Prostate gland (tissue), 2 donors: ENCODE results near the gene PCDHA1. TPM values are rescaled to one million over a fixed set of nuclear protein-coding genes. Genes with fewer than 3 reads are reported as not detected.
"Not testable (repeated sequence)": the region's sequence is repeated elsewhere in the genome, so short reads cannot be mapped to it uniquely, and the experiment has no call there.

Experiments used
- DNase-seq: peaks from one replicate; pipeline ENCODE4 v3.0.0-alpha.2; 2019; ENCODE audit warnings: low spot score
- H3K27ac ChIP-seq, 2 donors: fragments of 200-600 bp; sonication (generic); 2 replicates each; pipeline ENCODE4 v1.5.1; 2017 to 2019
- H3K27me3 ChIP-seq: fragments of 200-600 bp; sonication (generic); replicated peaks from 2 replicates; pipeline ENCODE4 v1.5.1; 2019; ENCODE audit not compliant: insufficient read depth
- H3K36me3 ChIP-seq, 2 donors: fragments of 200-600 bp; sonication (generic); 1 replicate in 1 of 2; 2 replicates in 1 of 2; pipeline versions ENCODE4 v1.5.1 to v1.8.1; 2017 to 2019
- H3K4me1 ChIP-seq: fragments of 200-600 bp; sonication (generic); replicated peaks from 2 replicates; pipeline ENCODE4 v1.5.1; 2019
- H3K4me3 ChIP-seq, 2 donors: fragments of 200-600 bp; sonication (generic); 2 replicates each; pipeline ENCODE4 v1.5.1; 2017 to 2019
- H3K9me3 ChIP-seq: fragments of 200-600 bp; sonication (generic); 2 replicates; pipeline ENCODE4 v1.5.1; 2017
- CTCF ChIP-seq, 4 experiments: fragments of 200-600 bp in 2 of 4; fragments of 450-650 bp in 2 of 4; sonication (generic) in 2 of 4; IDR thresholded peaks; 1 replicate in 3 of 4; 2 replicates in 1 of 4; pipeline ENCODE4 v1.5.1; 2016 to 2019; ENCODE audit warnings: antibody characterized with exemption in 4 of 4, mild to moderate bottlenecking in 2 of 4, moderate library complexity in 2 of 4
- POLR2A ChIP-seq: fragments of 450-650 bp; IDR thresholded peaks from one replicate; pipeline ENCODE4 v1.6.1; 2016; ENCODE audit warnings: antibody characterized with exemption, mild to moderate bottlenecking
- POLR2AphosphoS5 ChIP-seq: sonication (generic); formaldehyde crosslinking; IDR thresholded peaks from one replicate; pipeline ENCODE4 v1.6.1; 2017; ENCODE audit warnings: antibody characterized with exemption
- WGBS: methylation state at CpG from one replicate; pipeline ENCODE4 v1.1.5; 2018; 5-methylcytosine and 5-hydroxymethylcytosine counted together
- intact Hi-C: fragments of 100-400 bp; cut with DNase I; formaldehyde crosslinking; loops from one replicate; pipeline ENCODE4 v1.14.2; 2022
- total RNA-seq, 2 donors: library from RNA; depleted of rRNA; stranded (reverse); fragments of >200 nt; gene quantifications; one replicate each; pipeline ENCODE4 v1.1.0, GENCODE V29; 2016

The PCDHA1 gene
- total RNA-seq, 2 donors from 2014 or later = 0.85 TPM; not detected in 1

- no peaks in the 10 kb centered on the region for H3K27me3 ChIP-seq
- TF ChIP-seq POLR2A = no peak
- TF ChIP-seq CTCF (IDR thresholded peaks at IDR 0.05) = peak in 1 of 4 experiments; percentile 15
- WGBS = 14% methylated on average over 41 of the region's 41 CpGs
- H3K27ac ChIP-seq = no peak within 1 kb of the TSS
- DNase-seq = no peak
- intact Hi-C loops = no loop called here
- peak within 1 kb of the TSS in 1 of 2 donors; percentile 2 for H3K4me3 ChIP-seq
- H3K36me3 ChIP-seq = no peaks in the 10 kb centered on the region
- no peaks in the 10 kb centered on the region for H3K4me1 ChIP-seq
- H3K9me3 ChIP-seq = no peaks in the 10 kb centered on the region
Observed at GRCh38 chr5:140868721-140869554, 83.0 kb downstream of the PCDHA1 start, which contains the start of gene PCDHA11. Gene PCDHA11, plus strand, starts transcription at chr5:140868957. Its CDS starts 147 bp downstream, at chr5:140869104.

GRCh38 chr5:140869555-140869886 is 83.6 kb downstream of the PCDHA1 start:
- Histone ChIP-seq H3K4me3 (no peak overlapping the region), H3K36me3 (no peaks in the 10 kb centered on the region), H3K9me3 (no peaks in the 10 kb centered on the region), H3K27ac (no peak overlapping the region), H3K4me1 (no peaks in the 10 kb centered on the region), H3K27me3 (no peaks in the 10 kb centered on the region)
- intact Hi-C loops = no loop called here
- WGBS = 47% methylated on average over 5 of the region's 5 CpGs
- no peak for TF ChIP-seq POLR2AphosphoS5
- no peak for TF ChIP-seq POLR2A
- no peak for TF ChIP-seq CTCF (IDR thresholded peaks at IDR 0.05)
- no peak for DNase-seq

GRCh38 chr5:140870221-140871201 is 84.6 kb downstream of the PCDHA1 start:
- WGBS = 44% methylated on average over 92 of the region's 114 CpGs
- intact Hi-C loops = no loop called here
- no peaks in the 10 kb centered on the region for H3K4me1 ChIP-seq
- no peaks in the 10 kb centered on the region for H3K27me3 ChIP-seq
- TF ChIP-seq POLR2A = no peak
- no peak for DNase-seq
- H3K4me3 ChIP-seq = no peak overlapping the region
- H3K36me3 ChIP-seq = no peaks in the 10 kb centered on the region
- no peaks in the 10 kb centered on the region for H3K9me3 ChIP-seq
- H3K27ac ChIP-seq = no peak overlapping the region

DNA sequence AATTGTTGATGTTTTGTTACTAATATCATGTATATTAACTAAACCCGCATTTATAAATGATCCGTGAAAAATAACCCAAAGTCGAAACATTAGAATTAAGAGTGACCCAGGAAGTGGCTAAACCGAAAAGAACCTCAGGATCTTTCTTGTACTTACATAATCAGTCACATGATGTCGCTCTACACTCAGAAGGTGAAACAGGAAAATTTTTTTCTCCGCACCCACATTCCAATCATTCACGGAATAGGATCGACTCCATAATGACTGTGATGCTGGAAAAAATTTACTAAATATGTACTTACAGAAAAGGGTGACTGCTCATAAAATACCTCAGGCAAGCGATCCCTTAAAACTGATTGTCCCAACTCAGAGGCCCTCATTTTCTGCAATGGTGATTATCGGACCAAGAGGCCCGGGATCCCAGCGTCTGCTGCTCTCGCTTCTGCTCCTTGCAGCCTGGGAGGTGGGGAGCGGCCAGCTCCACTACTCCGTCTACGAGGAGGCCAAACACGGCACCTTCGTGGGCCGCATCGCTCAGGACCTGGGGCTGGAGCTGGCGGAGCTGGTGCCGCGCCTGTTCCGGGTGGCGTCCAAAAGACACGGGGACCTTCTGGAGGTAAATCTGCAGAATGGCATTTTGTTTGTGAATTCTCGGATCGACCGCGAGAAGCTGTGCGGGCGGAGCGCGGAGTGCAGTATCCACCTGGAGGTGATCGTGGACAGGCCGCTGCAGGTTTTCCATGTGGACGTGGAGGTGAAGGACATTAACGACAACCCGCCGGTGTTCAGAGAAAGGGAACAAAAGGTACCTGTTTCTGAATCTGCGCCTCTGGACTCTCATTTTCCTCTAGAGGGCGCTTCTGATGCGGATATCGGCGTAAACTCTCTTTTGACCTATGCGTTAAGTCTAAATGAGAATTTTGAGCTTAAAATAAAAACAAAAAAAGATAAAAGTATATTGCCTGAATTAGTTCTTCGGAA is 89.4 kb downstream of the PCDHA1 start, which contains the start of gene PCDHA12:
PCDHA12 (plus strand) TSS at position 224 of the 981 bp plus-strand sequence; CDS start at position 389, 165 bp downstream.
- no peak for DNase-seq
- TF ChIP-seq CTCF (IDR thresholded peaks at IDR 0.05) (no peak), POLR2AphosphoS5 (no peak), POLR2A (no peak)
- no peaks in the 10 kb centered on the region for H3K9me3 ChIP-seq
- H3K27ac ChIP-seq = no peak within 1 kb of the TSS
- 15% methylated on average over 47 of the region's 47 CpGs for WGBS
- intact Hi-C loops = no loop called here
- H3K36me3 ChIP-seq = no peaks in the 10 kb centered on the region
- no peaks in the 10 kb centered on the region for H3K4me1 ChIP-seq
- H3K27me3 ChIP-seq = no peaks in the 10 kb centered on the region
- H3K4me3 ChIP-seq = no peak within 1 kb of the TSS

- intact Hi-C loops, H3K27ac ChIP-seq, DNase-seq, H3K36me3 ChIP-seq, H3K9me3 ChIP-seq, H3K4me3 ChIP-seq, H3K27me3 ChIP-seq, H3K4me1 ChIP-seq: not testable (repeated sequence)
- whole genome bisulfite sequencing = 46% methylated on average over 66 of the region's 80 CpGs
Observed at GRCh38 chr5:140876541-140877261, 90.8 kb downstream of the PCDHA1 start.
